Smooth muscle cell (in vitro differentiated cells): Measurements from ENCODE around the gene GADD45GIP1. TPM values are rescaled to one million over a fixed set of nuclear protein-coding genes. Genes with fewer than 3 reads are reported as not detected.
"Not testable (repeated sequence)": the region's sequence is repeated elsewhere in the genome, so short reads cannot be mapped to it uniquely, and the experiment has no call there.

Experiments used
- DNase-seq: peaks from one replicate; lab custom pipeline; 2025; ENCODE audit not compliant: unreplicated experiment; lab: John Stamatoyannopoulos, UW
- H2AFZ ChIP-seq: fragments of 200-600 bp; sonication (generic); 2 replicates; pipeline ENCODE4 v1.6.0; 2016; ENCODE audit warnings: antibody characterized with exemption, low read depth, mild to moderate bottlenecking
- H3F3A ChIP-seq: fragments of 200-600 bp; sonication (generic); 2 replicates; pipeline ENCODE4 v1.6.0; 2017; ENCODE audit warnings: antibody characterized with exemption, low read depth
- H3K27ac ChIP-seq: fragments of 200-600 bp; sonication (generic); 2 replicates; pipeline ENCODE4 v1.5.1; 2016; ENCODE audit warnings: low read depth, mild to moderate bottlenecking
- H3K27me3 ChIP-seq: fragments of 200-600 bp; sonication (generic); 2 replicates; pipeline ENCODE4 v1.6.1; 2016; ENCODE audit warnings: low read depth, mild to moderate bottlenecking
- H3K36me3 ChIP-seq: fragments of 200-600 bp; sonication (generic); 2 replicates; pipeline ENCODE4 v1.5.1; 2016; ENCODE audit warnings: low read depth
- H3K4me1 ChIP-seq: fragments of 200-600 bp; sonication (generic); 2 replicates; pipeline ENCODE4 v1.5.1; 2016; ENCODE audit warnings: low read depth
- H3K4me2 ChIP-seq: fragments of 200-600 bp; sonication (generic); 2 replicates; pipeline ENCODE4 v1.6.0; 2016; ENCODE audit warnings: mild to moderate bottlenecking
- H3K4me3 ChIP-seq: fragments of 200-600 bp; sonication (generic); 2 replicates; pipeline ENCODE4 v1.5.1; 2016; ENCODE audit warnings: mild to moderate bottlenecking
- H3K79me2 ChIP-seq: fragments of 200-600 bp; sonication (generic); 2 replicates; pipeline ENCODE4 v1.6.0; 2016; ENCODE audit warnings: low read depth, mild to moderate bottlenecking
- H3K9ac ChIP-seq: fragments of 200-600 bp; sonication (generic); 2 replicates; pipeline ENCODE4 v1.6.0; 2016; ENCODE audit warnings: low read depth
- H3K9me3 ChIP-seq: fragments of 200-600 bp; sonication (generic); replicated peaks from 2 replicates; pipeline ENCODE4 v1.5.1; 2016; ENCODE audit warnings: low read depth
- H4K20me1 ChIP-seq: fragments of 200-600 bp; sonication (generic); 2 replicates; pipeline ENCODE4 v1.6.0; 2016; ENCODE audit warnings: low read depth
- WGBS: methylation state at CpG from one replicate; pipeline ENCODE4 v1.1.7; 2016; ENCODE audit warnings: low lambda C conversion rate; 5-methylcytosine and 5-hydroxymethylcytosine counted together
- polyA plus RNA-seq: library from polyadenylated mRNA; unstranded; fragments of >200 nt; fragmentation: Nextera tagmentation; extraction: Ambion mirVana; gene quantifications from 2 replicates; pipeline ENCODE4 v1.2.1, GENCODE V29; 2016
- total RNA-seq: library from RNA; depleted of rRNA; stranded (reverse); fragments of >200 nt; gene quantifications from 2 replicates; pipeline ENCODE4 v1.2.3, GENCODE V29; 2014
- TF ChIP-seq, protein P1 (sequence below): fragments of 200-600 bp; sonication (generic); IDR thresholded peaks from 2 replicates; pipeline ENCODE4 v1.5.1; 2017; ENCODE audit warnings: borderline replicate concordance, mild to moderate bottlenecking, antibody characterized with exemption; ENCODE audit not compliant: insufficient read depth, poor library complexity, severe bottlenecking

Gene GADD45GIP1
- total and polyA plus RNA-seq, 2 experiments from 2014 or later: 51.5 to 152 TPM

- H3K79me2 ChIP-seq: no peaks in the 10 kb centered on the region
- peak overlapping the region; percentile 53 for H3K4me3 ChIP-seq
- H2AFZ ChIP-seq: peak overlapping the region; percentile 91
- H3K4me2 ChIP-seq: peak overlapping the region; percentile 90
- H3K36me3 ChIP-seq: no peaks in the 10 kb centered on the region
- no peak overlapping the region for H3K27ac ChIP-seq
- no peaks in the 10 kb centered on the region for H4K20me1 ChIP-seq
- H3F3A ChIP-seq: no peaks in the 10 kb centered on the region
- no peak overlapping the region for H3K9ac ChIP-seq
- peak; percentile 49 for DNase-seq
- TF ChIP-seq, protein P1, sequence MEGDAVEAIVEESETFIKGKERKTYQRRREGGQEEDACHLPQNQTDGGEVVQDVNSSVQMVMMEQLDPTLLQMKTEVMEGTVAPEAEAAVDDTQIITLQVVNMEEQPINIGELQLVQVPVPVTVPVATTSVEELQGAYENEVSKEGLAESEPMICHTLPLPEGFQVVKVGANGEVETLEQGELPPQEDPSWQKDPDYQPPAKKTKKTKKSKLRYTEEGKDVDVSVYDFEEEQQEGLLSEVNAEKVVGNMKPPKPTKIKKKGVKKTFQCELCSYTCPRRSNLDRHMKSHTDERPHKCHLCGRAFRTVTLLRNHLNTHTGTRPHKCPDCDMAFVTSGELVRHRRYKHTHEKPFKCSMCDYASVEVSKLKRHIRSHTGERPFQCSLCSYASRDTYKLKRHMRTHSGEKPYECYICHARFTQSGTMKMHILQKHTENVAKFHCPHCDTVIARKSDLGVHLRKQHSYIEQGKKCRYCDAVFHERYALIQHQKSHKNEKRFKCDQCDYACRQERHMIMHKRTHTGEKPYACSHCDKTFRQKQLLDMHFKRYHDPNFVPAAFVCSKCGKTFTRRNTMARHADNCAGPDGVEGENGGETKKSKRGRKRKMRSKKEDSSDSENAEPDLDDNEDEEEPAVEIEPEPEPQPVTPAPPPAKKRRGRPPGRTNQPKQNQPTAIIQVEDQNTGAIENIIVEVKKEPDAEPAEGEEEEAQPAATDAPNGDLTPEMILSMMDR: peak; percentile 68
- H3K27me3 ChIP-seq: no peaks in the 10 kb centered on the region
- H3K9me3 ChIP-seq: no peaks in the 10 kb centered on the region
- peaks cover 4% of the 10 kb centered on the region for H3K4me1 ChIP-seq
- 3% methylated on average over 27 of the region's 34 CpGs for WGBS
Measured at GRCh38 chr19:12965017-12965811, 8.2 kb upstream of the GADD45GIP1 start.

GRCh38 chr19:12959481-12959880 is 2.5 kb upstream of the GADD45GIP1 start:
- 79% methylated on average over 6 of the region's 6 CpGs for WGBS
- peaks cover 5% of the 10 kb centered on the region for H4K20me1 ChIP-seq
- H3K4me1 ChIP-seq: peaks cover 7% of the 10 kb centered on the region
- H2AFZ ChIP-seq: no peak overlapping the region
- no peaks in the 10 kb centered on the region for H3K9me3 ChIP-seq
- DNase-seq: no peak
- H3K79me2 ChIP-seq: peaks cover 34% of the 10 kb centered on the region
- H3K27ac ChIP-seq: no peak overlapping the region
- no peak overlapping the region for H3K4me3 ChIP-seq
- no peak overlapping the region for H3K9ac ChIP-seq
- peaks cover 11% of the 10 kb centered on the region for H3F3A ChIP-seq
- H3K36me3 ChIP-seq: no peaks in the 10 kb centered on the region
- no peak overlapping the region for H3K4me2 ChIP-seq
- TF ChIP-seq, protein P1: no peak
- no peaks in the 10 kb centered on the region for H3K27me3 ChIP-seq

DNA sequence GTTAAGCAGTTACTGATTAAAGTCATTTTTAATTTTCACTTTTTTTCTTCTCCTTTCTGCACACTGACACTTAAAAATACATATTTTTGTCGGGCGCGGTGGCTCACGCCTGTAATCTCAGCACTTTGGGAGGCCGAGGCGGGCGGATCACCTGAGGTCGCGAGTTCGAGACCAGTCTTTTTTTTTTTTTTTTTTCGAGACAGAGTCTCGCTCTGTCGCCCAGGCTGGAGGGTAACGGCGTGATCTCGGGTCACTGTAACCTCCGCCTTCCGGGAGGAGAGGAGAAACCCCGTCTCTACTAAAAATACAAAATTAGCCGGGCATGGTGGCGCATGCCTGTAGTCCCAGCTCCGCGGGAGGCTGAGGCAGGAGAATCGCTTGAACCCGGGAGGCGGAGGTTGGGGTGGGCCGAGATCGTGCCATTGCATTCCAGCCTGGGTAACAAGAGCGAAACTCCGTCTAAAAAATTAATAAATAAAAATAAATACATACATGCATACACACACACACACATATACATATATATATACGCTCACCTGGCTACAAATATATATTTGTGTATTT is 448 bp upstream of the GADD45GIP1 start:
- 84% methylated on average over 31 of the region's 31 CpGs for WGBS
- not testable (repeated sequence) for H3K36me3 ChIP-seq, DNase-seq, H3K27me3 ChIP-seq, H3K4me1 ChIP-seq, H3K9me3 ChIP-seq
- Histone ChIP-seq H3K79me2 (peaks cover 41% of the 10 kb centered on the region), H3K9ac (peak overlapping the region; percentile 93), H3K4me3 (peak overlapping the region; percentile 83), H4K20me1 (peaks cover 10% of the 10 kb centered on the region), H3K4me2 (peak overlapping the region; percentile 86), H3K27ac (peak overlapping the region; percentile 74), H3F3A (peaks cover 14% of the 10 kb centered on the region), H2AFZ (peak overlapping the region; percentile 95)

DNA sequence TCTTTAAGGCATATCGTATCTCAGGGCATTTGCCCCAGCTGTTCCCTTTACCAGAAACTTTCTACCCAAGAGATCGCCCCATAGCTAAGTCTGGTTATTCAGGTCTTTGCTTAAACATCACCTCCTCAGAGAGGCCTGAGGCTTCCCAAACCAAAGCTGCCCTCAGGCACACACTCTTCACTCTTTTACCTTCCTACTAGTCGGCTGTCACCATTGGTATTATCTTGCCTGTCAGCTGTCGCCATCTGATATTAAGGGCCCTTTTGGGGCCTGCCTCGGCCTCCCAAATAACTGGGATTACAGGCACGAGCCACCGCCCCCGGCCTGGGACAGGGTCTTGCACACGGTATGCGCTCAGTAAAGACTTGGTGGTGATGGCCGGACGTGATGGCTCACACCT is 1.0 kb downstream of the GADD45GIP1 start:
- no peaks in the 10 kb centered on the region for H3K36me3 ChIP-seq
- TF ChIP-seq, protein P1: no peak
- DNase-seq: no peak
- H3K9ac ChIP-seq: peak overlapping the region; percentile 93
- H2AFZ ChIP-seq: no peak overlapping the region
- H3K27me3 ChIP-seq: no peaks in the 10 kb centered on the region
- H3K27ac ChIP-seq: peak overlapping the region; percentile 74
- 51% methylated on average over 12 of the region's 12 CpGs for WGBS
- H3K9me3 ChIP-seq: no peaks in the 10 kb centered on the region
- H3F3A ChIP-seq: peaks cover 20% of the 10 kb centered on the region
- peak overlapping the region; percentile 83 for H3K4me3 ChIP-seq
- peaks cover 41% of the 10 kb centered on the region for H3K79me2 ChIP-seq
- peak overlapping the region; percentile 86 for H3K4me2 ChIP-seq
- H3K4me1 ChIP-seq: peaks cover 7% of the 10 kb centered on the region
- peaks cover 10% of the 10 kb centered on the region for H4K20me1 ChIP-seq

DNA sequence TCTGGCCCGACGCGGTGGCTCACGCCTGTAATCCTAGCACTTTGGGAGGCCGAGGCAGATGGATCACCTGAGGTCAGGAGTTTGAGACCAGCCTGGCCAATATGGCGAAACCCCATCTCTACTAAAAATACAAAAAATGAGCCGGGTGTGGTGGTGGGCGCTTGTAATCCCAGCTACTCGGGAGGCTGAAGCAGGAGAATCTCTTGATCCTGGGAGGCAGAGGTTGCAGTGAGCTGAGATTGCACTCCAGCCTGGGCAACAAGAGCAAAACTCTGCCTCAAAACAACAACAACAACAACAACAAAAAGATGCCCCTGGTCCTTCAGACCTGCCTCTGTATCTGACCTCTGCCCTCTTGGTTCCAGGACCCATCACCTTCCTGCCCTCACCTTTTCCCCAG is 1.4 kb downstream of the GADD45GIP1 start:
- H3K9ac ChIP-seq: peak overlapping the region; percentile 93
- peaks cover 24% of the 10 kb centered on the region for H3F3A ChIP-seq
- H3K9me3 ChIP-seq, H2AFZ ChIP-seq, H3K27me3 ChIP-seq, DNase-seq, H3K36me3 ChIP-seq, H3K4me1 ChIP-seq: not testable (repeated sequence)
- WGBS: 92% methylated on average over 9 of the region's 9 CpGs
- peak overlapping the region; percentile 83 for H3K4me3 ChIP-seq
- H4K20me1 ChIP-seq: peaks cover 10% of the 10 kb centered on the region
- peak overlapping the region; percentile 86 for H3K4me2 ChIP-seq
- H3K79me2 ChIP-seq: peaks cover 41% of the 10 kb centered on the region
- peak overlapping the region; percentile 74 for H3K27ac ChIP-seq
